ENCODE measurements around the gene TMEM18.
"Not testable (repeated sequence)": the region's sequence is repeated elsewhere in the genome, so short reads cannot be mapped to it uniquely, and the experiment has no call there.

- TF ChIP-seq SIN3A (IDR thresholded peaks at IDR 0.05; ENCODE audit: low read depth); ZBTB33 (IDR thresholded peaks at IDR 0.05; ENCODE audit: extremely low read depth, insufficient replicate concordance, low read length); POLR2AphosphoS5 (IDR thresholded peaks at IDR 0.05; ENCODE audit: low read depth, low read length); CTCF (IDR thresholded peaks at IDR 0.05 in 2 of 3, conservative IDR thresholded peaks at IDR 0.05 in 1 of 3; ENCODE audit: borderline replicate concordance in 1 of 3, insufficient read depth in 1 of 3, low read depth in 2 of 3, low read length in 2 of 3); POLR2A (IDR thresholded peaks at IDR 0.05; ENCODE audit: borderline replicate concordance, extremely low read depth, insufficient read depth, insufficient read length); RAD21 (IDR thresholded peaks at IDR 0.05; ENCODE audit: low read depth); CBX3 (IDR thresholded peaks at IDR 0.05; ENCODE audit: low read depth); YY1 (IDR thresholded peaks at IDR 0.05; ENCODE audit: extremely low read depth, insufficient replicate concordance, low read depth, low read length); TCF7L2 (IDR thresholded peaks at IDR 0.05; ENCODE audit: borderline replicate concordance, extremely low read depth, insufficient read depth, insufficient read length): not testable (repeated sequence)
Measured at GRCh38 chr2:684913-685312, 7.7 kb upstream of the TMEM18 start.

Measured in HCT116 (cell line).